ENCODE results near the gene KRT4.

KRT4 gene

DNA sequence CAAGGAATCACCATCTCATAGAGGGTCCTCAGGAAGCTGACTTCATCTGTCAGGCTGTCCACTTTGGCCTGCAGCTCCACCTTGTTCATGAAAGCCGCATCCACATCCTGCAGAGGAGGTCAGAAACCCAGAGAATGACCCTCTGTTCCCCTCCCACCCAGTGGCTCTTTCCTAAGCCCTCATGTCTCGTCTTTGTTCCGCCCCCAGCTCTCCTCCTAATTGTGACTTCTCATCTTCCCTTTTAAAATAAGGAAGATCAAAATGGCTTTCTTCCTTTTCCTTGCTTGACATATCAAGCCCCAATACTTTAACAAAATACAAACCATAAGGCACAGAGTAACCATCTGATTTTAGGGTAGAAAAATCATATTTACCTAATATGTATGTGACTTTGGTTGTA is 41.1 kb downstream of the KRT4 start:
- H3K4me3 ChIP-seq (ENCODE audit: low read depth, low read length), result no peak overlapping the region
- H3K36me3 ChIP-seq (ENCODE audit: control insufficient read depth, insufficient read depth, low read length), result no peaks in the 10 kb centered on the region
- no peak overlapping the region for H2AFZ ChIP-seq
- no peaks in the 10 kb centered on the region for H3K4me1 ChIP-seq
- TF ChIP-seq, protein P1, sequence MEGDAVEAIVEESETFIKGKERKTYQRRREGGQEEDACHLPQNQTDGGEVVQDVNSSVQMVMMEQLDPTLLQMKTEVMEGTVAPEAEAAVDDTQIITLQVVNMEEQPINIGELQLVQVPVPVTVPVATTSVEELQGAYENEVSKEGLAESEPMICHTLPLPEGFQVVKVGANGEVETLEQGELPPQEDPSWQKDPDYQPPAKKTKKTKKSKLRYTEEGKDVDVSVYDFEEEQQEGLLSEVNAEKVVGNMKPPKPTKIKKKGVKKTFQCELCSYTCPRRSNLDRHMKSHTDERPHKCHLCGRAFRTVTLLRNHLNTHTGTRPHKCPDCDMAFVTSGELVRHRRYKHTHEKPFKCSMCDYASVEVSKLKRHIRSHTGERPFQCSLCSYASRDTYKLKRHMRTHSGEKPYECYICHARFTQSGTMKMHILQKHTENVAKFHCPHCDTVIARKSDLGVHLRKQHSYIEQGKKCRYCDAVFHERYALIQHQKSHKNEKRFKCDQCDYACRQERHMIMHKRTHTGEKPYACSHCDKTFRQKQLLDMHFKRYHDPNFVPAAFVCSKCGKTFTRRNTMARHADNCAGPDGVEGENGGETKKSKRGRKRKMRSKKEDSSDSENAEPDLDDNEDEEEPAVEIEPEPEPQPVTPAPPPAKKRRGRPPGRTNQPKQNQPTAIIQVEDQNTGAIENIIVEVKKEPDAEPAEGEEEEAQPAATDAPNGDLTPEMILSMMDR (IDR thresholded peaks at IDR 0.05), result no peak
- H3K9ac ChIP-seq, result no peak overlapping the region
- H3K79me2 ChIP-seq, result no peaks in the 10 kb centered on the region
- H3K27ac ChIP-seq, result no peak overlapping the region
- no peaks in the 10 kb centered on the region for H3K9me3 ChIP-seq (ENCODE audit: control insufficient read depth, low read length)
- H3K27me3 ChIP-seq (ENCODE audit: control insufficient read depth, insufficient read depth, low read length), result no peaks in the 10 kb centered on the region
- no peak overlapping the region for H3K4me2 ChIP-seq (ENCODE audit: low read length)

DNA sequence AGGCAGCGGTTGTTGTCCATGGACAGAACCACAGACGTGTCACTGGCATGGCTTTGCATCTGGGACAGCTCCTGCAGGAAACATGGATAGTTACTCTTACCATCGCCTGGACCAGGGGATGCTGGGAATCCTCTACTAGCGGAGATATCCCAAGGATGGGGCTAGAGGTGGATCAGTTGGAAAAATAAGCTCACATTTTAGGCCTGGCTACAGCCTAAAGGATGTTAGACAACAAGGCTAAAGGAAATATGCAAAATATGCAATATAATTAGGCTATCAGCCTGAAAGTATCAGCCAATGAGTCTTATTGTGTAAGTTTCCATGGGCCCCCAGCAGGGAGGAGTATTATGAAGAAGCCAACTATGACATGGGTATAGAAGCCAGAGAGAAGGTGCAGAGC is 41.7 kb downstream of the KRT4 start:
- H3K4me1 ChIP-seq, result no peaks in the 10 kb centered on the region
- H3K27ac ChIP-seq, result no peak overlapping the region
- no peak overlapping the region for H3K4me3 ChIP-seq (ENCODE audit: low read depth, low read length)
- H3K9ac ChIP-seq, result no peak overlapping the region
- no peak overlapping the region for H3K4me2 ChIP-seq (ENCODE audit: low read length)
- H3K9me3 ChIP-seq (ENCODE audit: control insufficient read depth, low read length), result no peaks in the 10 kb centered on the region
- no peaks in the 10 kb centered on the region for H3K27me3 ChIP-seq (ENCODE audit: control insufficient read depth, insufficient read depth, low read length)
- H2AFZ ChIP-seq, result no peak overlapping the region
- no peaks in the 10 kb centered on the region for H3K36me3 ChIP-seq (ENCODE audit: control insufficient read depth, insufficient read depth, low read length)
- TF ChIP-seq, protein P1 (IDR thresholded peaks at IDR 0.05), result no peak
- H3K79me2 ChIP-seq, result no peaks in the 10 kb centered on the region

DNA sequence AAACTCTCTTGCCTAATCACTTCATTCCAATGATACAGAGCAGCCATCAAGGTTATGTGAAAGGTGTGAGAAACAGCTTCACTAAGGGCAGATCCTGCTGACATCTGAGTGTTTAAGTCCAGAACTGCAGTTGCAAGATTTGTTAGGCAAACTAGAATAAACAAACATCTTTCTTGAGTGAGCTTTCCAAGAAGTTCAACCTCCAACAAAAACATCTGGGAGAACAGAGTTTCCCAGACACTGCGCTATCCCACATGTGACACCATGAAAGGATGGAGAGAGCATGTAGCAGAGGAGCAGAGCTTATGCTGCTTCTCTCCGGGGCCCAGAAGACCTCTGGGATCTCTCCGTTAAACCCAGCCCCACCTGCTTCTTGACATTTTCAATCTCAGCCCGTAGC is 42.4 kb downstream of the KRT4 start:
- H3K27ac ChIP-seq, result no peak overlapping the region
- no peak overlapping the region for H2AFZ ChIP-seq
- no peak overlapping the region for H3K9ac ChIP-seq
- TF ChIP-seq, protein P1 (IDR thresholded peaks at IDR 0.05), result no peak
- H3K36me3 ChIP-seq (ENCODE audit: control insufficient read depth, insufficient read depth, low read length), result no peaks in the 10 kb centered on the region
- H3K9me3 ChIP-seq (ENCODE audit: control insufficient read depth, low read length), result no peaks in the 10 kb centered on the region
- no peaks in the 10 kb centered on the region for H3K79me2 ChIP-seq
- no peak overlapping the region for H3K4me3 ChIP-seq (ENCODE audit: low read depth, low read length)
- H3K27me3 ChIP-seq (ENCODE audit: control insufficient read depth, insufficient read depth, low read length), result no peaks in the 10 kb centered on the region
- no peak overlapping the region for H3K4me2 ChIP-seq (ENCODE audit: low read length)
- H3K4me1 ChIP-seq, result no peaks in the 10 kb centered on the region

DNA sequence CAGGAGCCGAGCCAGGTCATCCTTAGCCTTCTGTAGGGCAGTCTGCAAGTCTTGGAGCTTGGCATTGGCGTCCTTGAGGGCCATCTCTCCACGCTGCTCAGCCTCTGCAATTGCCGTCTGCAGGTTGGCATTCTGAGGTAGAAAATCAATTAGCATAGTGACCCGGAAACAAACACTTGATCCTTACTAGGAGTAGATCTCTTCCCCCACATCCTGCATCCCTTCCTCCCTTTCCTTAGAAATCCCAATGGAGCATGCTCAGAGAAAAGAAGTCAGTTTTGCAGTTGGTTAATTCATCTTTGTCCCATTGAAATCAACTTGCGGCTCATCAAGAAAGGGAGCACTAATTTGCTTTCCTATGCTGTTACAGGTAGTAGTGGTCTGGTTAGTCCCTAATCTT is 42.8 kb downstream of the KRT4 start:
- TF ChIP-seq, protein P1 (IDR thresholded peaks at IDR 0.05), result no peak
- Histone ChIP-seq H3K9me3 (ENCODE audit: control insufficient read depth, low read length) (no peaks in the 10 kb centered on the region), H3K4me3 (ENCODE audit: low read depth, low read length) (no peak overlapping the region), H3K9ac (no peak overlapping the region), H3K79me2 (no peaks in the 10 kb centered on the region), H3K4me2 (ENCODE audit: low read length) (no peak overlapping the region), H3K27ac (no peak overlapping the region), H3K4me1 (no peaks in the 10 kb centered on the region), H3K27me3 (ENCODE audit: control insufficient read depth, insufficient read depth, low read length) (no peaks in the 10 kb centered on the region), H2AFZ (no peak overlapping the region), H3K36me3 (ENCODE audit: control insufficient read depth, insufficient read depth, low read length) (no peaks in the 10 kb centered on the region)

DNA sequence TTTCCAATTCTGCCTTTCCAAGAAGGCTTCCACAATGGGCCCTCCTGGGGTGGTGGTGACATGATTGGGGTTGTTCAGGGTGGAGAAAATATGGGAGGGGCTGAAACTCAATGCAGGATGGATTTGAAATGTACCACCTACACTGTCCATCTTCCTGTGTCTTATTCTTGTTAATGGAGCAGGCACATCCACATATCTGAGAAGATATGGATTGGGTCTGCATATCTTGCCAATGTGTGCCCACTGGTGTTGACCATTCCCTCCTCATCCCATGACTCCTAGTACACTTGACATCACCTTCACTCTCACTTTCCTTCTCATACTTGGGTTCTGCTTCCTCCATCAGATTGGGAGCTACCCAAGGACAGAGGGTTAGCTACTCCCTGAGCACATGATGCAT is 44.0 kb downstream of the KRT4 start:
- Histone ChIP-seq H3K27me3 (ENCODE audit: control insufficient read depth, insufficient read depth, low read length) (no peaks in the 10 kb centered on the region), H3K4me2 (ENCODE audit: low read length) (no peak overlapping the region), H3K4me3 (ENCODE audit: low read depth, low read length) (no peak overlapping the region), H3K27ac (no peak overlapping the region), H3K4me1 (no peaks in the 10 kb centered on the region), H3K36me3 (ENCODE audit: control insufficient read depth, insufficient read depth, low read length) (no peaks in the 10 kb centered on the region), H2AFZ (no peak overlapping the region), H3K9ac (no peak overlapping the region), H3K79me2 (no peaks in the 10 kb centered on the region), H3K9me3 (ENCODE audit: control insufficient read depth, low read length) (no peaks in the 10 kb centered on the region)
- TF ChIP-seq, protein P1 (IDR thresholded peaks at IDR 0.05), result no peak
